22Rv1 (cell line): ENCODE results near the gene TCF12.

ENCODE experiments used
- ZFX ChIP-seq: fragments of 450-650 bp; IDR thresholded peaks from 2 replicates; pipeline ENCODE4 v1.6.1; 2017; ENCODE audit warnings: antibody characterized with exemption, borderline replicate concordance
- TF ChIP-seq, protein P1 (sequence below): fragments of 450-650 bp; IDR thresholded peaks from 2 replicates; pipeline ENCODE4 v1.5.1; 2017; ENCODE audit warnings: mild to moderate bottlenecking

DNA sequence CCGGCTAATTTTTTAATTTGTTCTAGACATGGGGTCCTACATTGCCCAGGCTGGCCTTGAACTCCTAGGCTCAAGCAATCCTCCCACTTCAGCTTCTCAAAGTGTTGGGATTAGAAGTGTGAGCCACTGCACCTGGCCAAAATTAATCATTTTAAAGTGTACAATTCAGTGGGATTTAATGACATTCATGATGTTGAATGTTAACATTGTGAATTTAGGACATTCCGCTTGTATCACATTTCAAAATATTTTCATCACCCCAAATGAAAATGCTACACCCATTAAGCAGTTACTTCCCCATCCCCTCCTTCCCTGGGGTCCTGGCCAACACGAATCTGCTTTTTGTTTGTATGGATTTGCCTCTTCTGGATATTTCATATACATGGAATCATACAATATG is 395.8 kb downstream of the TCF12 start:
- TF ChIP-seq, protein P1, sequence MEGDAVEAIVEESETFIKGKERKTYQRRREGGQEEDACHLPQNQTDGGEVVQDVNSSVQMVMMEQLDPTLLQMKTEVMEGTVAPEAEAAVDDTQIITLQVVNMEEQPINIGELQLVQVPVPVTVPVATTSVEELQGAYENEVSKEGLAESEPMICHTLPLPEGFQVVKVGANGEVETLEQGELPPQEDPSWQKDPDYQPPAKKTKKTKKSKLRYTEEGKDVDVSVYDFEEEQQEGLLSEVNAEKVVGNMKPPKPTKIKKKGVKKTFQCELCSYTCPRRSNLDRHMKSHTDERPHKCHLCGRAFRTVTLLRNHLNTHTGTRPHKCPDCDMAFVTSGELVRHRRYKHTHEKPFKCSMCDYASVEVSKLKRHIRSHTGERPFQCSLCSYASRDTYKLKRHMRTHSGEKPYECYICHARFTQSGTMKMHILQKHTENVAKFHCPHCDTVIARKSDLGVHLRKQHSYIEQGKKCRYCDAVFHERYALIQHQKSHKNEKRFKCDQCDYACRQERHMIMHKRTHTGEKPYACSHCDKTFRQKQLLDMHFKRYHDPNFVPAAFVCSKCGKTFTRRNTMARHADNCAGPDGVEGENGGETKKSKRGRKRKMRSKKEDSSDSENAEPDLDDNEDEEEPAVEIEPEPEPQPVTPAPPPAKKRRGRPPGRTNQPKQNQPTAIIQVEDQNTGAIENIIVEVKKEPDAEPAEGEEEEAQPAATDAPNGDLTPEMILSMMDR = no peak
- TF ChIP-seq ZFX = no peak
